Left ventricle myocardium inferior (tissue), 1 donor: Measurements from ENCODE around the gene FBXW4. TPM values are rescaled to one million over a fixed set of nuclear protein-coding genes. Genes with fewer than 3 reads are reported as not detected.

ENCODE experiments used
- DNase-seq: peaks from one replicate; pipeline ENCODE4 v3.0.0-alpha.2; 2020
- H3K27ac ChIP-seq: fragments of 200-600 bp; replicated peaks from 2 replicates; pipeline ENCODE4 v1.8.0; 2021
- H3K27me3 ChIP-seq: fragments of 200-600 bp; 2 replicates; pipeline ENCODE4 v1.8.0; 2021; ENCODE audit warnings: low read depth
- H3K36me3 ChIP-seq: fragments of 200-600 bp; 2 replicates; pipeline ENCODE4 v1.8.0; 2021
- H3K4me1 ChIP-seq: fragments of 200-600 bp; 2 replicates; pipeline ENCODE4 v1.8.0; 2021
- H3K4me3 ChIP-seq: fragments of 200-600 bp; 2 replicates; pipeline ENCODE4 v1.8.0; 2021; ENCODE audit warnings: mild to moderate bottlenecking, moderate library complexity
- H3K9me3 ChIP-seq: fragments of 200-600 bp; replicated peaks from 2 replicates; pipeline ENCODE4 v1.8.0; 2021
- intact Hi-C: fragments of 100-400 bp; cut with micrococcal nuclease; formaldehyde crosslinking; loops from one replicate; pipeline ENCODE4 v1.11.0; 2022
- total RNA-seq: library from RNA; stranded (reverse); fragmentation: NEBNext Ultra II Directional; extraction: Animal tissue kit (Norgen Biotek cat#: 25700); gene quantifications from one replicate; pipeline ENCODE4 v1.2.1, GENCODE V29; 2021
- TF ChIP-seq, protein P1 (sequence below): fragments of 200-600 bp; IDR thresholded peaks from 2 replicates; pipeline ENCODE4 v1.8.0; 2021; ENCODE audit warnings: antibody characterized with exemption, mild to moderate bottlenecking, borderline replicate concordance
- donor health status: DM: no; HTN: yes; CAD: no; lungs with severe emphysema.

FBXW4 gene
- total RNA-seq, 1 donor from 2014 or later: 99.1 TPM

DNA sequence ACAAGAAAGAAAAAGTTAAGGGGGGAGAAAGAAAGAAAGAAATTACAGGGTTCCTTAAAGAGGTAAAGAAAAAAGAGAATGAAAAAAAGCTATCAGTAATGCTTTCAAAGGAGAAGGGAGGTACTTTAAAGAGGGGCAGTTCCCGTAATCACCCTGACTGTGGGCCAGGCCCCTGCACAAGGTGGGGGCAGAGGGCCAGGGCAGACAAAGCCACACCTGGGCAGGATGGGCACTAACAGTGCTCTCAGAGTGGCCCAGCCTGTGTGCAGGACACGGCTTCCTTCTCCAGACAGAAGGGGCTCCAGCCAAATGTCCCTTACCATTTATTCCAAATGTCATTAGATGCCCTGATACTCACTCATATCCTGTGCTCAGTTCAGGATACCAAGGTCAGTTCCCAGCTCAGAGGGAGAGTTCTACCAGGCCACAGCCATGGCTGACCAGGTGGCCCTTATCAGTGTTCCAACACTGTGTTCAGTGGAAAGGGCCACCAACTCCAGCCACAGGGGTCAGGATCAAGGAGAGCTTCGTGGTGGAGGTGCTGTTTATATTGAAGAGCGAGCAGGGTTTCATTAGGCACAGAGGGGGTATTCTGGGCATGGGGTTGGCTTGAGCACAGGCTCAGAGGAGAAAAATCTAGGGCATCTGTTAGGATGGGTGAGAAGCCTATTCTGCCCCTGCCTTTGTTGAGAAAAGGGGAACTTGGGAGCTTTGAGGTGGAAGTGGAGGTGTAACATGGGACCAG, 77.0 kb downstream of the FBXW4 start:
- Histone ChIP-seq H3K4me3 (no peak overlapping the region), H3K27me3 (no peaks in the 10 kb centered on the region), H3K36me3 (peaks cover 32% of the 10 kb centered on the region), H3K27ac (no peak overlapping the region), H3K9me3 (no peaks in the 10 kb centered on the region), H3K4me1 (peaks cover 13% of the 10 kb centered on the region)
- no peak for DNase-seq
- intact Hi-C loops: no loop called here
- TF ChIP-seq, protein P1, sequence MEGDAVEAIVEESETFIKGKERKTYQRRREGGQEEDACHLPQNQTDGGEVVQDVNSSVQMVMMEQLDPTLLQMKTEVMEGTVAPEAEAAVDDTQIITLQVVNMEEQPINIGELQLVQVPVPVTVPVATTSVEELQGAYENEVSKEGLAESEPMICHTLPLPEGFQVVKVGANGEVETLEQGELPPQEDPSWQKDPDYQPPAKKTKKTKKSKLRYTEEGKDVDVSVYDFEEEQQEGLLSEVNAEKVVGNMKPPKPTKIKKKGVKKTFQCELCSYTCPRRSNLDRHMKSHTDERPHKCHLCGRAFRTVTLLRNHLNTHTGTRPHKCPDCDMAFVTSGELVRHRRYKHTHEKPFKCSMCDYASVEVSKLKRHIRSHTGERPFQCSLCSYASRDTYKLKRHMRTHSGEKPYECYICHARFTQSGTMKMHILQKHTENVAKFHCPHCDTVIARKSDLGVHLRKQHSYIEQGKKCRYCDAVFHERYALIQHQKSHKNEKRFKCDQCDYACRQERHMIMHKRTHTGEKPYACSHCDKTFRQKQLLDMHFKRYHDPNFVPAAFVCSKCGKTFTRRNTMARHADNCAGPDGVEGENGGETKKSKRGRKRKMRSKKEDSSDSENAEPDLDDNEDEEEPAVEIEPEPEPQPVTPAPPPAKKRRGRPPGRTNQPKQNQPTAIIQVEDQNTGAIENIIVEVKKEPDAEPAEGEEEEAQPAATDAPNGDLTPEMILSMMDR: no peak

DNA sequence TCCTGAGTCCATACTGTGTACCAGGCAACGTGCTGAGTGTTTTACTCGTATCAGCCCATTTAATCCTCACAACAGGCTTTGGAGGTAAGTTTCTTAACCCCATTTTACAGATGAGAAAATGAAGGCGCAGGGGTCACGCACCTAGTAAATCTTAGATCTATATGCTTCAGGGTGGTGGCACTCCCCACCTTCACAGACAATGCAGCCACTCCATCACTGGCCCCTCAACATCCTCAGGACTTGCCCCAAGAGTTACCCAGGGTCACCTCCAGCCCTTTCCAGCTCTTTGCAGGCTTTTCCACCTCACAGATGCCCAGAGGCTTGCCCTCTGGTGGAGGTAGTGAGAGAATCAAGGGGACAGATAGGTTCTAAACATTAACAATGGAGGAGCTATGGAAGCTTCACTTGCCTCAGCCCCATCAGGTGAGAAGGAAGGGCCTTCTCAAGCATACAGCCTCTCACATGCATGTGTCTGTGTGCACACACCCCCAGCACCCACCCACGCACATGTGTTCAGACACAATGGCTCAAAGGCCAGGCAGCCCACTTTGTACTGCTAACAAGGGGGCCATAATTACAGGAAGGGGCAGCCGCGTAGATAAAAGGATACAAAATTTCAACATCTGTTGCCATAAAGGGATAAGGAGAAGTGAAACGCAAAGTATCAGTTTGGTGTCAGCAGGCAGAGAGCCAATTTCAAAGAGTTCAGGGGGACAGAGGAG, 77.7 kb downstream of the FBXW4 start:
- intact Hi-C loops: no loop called here
- TF ChIP-seq, protein P1: no peak
- Histone ChIP-seq H3K36me3 (peaks cover 27% of the 10 kb centered on the region), H3K4me3 (no peak overlapping the region), H3K4me1 (peaks cover 13% of the 10 kb centered on the region), H3K9me3 (no peaks in the 10 kb centered on the region), H3K27me3 (no peaks in the 10 kb centered on the region), H3K27ac (no peak overlapping the region)
- DNase-seq: no peak

DNA sequence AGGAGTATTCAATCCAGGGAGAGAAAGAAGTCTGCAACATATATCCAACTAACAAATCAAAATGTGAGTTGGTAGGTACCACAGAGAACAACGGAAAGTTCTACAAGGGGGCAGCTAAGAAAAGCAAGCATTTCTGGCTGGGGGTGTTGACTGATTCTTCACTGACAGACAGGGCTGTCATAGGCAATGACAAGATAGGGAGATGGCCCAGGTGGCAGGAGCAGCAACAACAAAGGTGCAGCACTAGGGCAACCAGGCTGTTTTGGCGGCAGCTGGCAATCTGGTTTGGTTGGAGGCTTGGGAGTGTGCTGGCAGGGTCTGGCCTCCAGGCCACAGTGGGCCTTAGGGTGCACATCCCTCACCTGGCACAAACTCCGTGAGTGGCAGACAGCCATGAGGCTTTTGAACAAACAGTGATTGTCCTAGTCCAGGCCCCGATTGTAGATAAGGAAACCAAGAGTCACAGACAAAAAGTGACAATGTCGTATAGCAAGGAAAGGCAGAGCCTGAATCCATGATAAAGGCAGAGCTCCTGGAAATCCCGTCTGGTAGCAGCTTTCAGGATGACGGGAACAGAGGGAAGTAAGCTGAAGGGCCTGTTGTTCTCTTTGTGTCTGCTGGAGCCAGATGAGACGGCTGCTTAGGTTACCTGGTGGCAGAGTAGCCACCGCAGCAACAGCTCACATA, 78.4 kb downstream of the FBXW4 start:
- H3K27me3 ChIP-seq: no peaks in the 10 kb centered on the region
- intact Hi-C loops: no loop called here
- H3K4me1 ChIP-seq: peaks cover 13% of the 10 kb centered on the region
- H3K27ac ChIP-seq: no peak overlapping the region
- H3K36me3 ChIP-seq: peaks cover 26% of the 10 kb centered on the region
- no peak overlapping the region for H3K4me3 ChIP-seq
- DNase-seq: no peak
- TF ChIP-seq, protein P1: no peak
- H3K9me3 ChIP-seq: no peaks in the 10 kb centered on the region

DNA sequence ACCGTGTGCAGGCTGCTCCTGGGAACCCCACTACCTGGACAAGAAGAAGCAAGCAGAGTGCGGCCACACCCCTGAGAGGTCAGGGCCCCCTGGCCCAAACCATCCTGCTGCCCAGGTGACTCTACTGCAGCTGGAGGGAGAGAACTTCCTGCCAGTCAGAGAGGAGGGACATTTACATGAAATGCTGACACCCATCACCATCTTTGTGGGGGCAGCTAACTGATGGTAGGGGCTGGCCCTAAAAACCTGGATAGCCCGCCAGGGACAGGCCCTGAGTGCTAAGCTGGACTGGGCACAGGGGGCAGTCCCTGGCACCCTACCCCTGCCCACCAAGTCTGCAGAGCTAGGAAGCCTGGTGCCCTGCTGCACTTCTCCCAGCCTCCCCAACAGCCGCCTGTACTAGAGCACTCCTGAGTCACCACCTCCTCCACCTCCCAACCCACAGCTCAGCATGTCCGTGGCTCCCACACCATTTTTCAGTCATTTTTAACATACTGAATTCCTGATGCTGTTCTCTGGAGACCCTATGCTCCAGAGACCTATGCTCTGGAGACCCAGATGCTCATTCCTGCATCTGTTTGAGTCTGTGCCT, 79.3 kb downstream of the FBXW4 start:
- Histone ChIP-seq H3K4me3 (no peak overlapping the region), H3K27ac (no peak overlapping the region), H3K36me3 (peaks cover 26% of the 10 kb centered on the region), H3K4me1 (peaks cover 20% of the 10 kb centered on the region), H3K9me3 (no peaks in the 10 kb centered on the region), H3K27me3 (no peaks in the 10 kb centered on the region)
- intact Hi-C loops: no loop called here
- DNase-seq: no peak
- TF ChIP-seq, protein P1: no peak
